GM12873 (cell line): Measurements from ENCODE around the gene TNFSF13B.

ENCODE experiments used
- CTCF ChIP-seq: IDR thresholded peaks from 2 replicates; pipeline ENCODE4 v1.5.1; 2012; ENCODE audit warnings: low read depth, mild to moderate bottlenecking, moderate library complexity, low read length, control low read depth; ENCODE audit not compliant: insufficient read depth; ENCODE audit errors: missing control alignments

The TNFSF13B gene

GRCh38 chr13:108328848-108329247 is 59.3 kb downstream of the TNFSF13B start:
- TF ChIP-seq CTCF = no peak

GRCh38 chr13:108332791-108333190 is 63.3 kb downstream of the TNFSF13B start:
- TF ChIP-seq CTCF = no peak

GRCh38 chr13:108342369-108343289 is 73.1 kb downstream of the TNFSF13B start:
- peak; percentile 52 for TF ChIP-seq CTCF

- TF ChIP-seq CTCF = no peak
These were observed 75.5 kb downstream of the TNFSF13B start for GRCh38 chr13:108345016-108345415.

GRCh38 chr13:108346376-108346775 is 76.9 kb downstream of the TNFSF13B start:
- TF ChIP-seq CTCF = no peak

GRCh38 chr13:108349269-108349668 is 79.8 kb downstream of the TNFSF13B start:
- no peak for TF ChIP-seq CTCF

GRCh38 chr13:108350579-108350978 is 81.1 kb downstream of the TNFSF13B start:
- no peak for TF ChIP-seq CTCF
